ENCODE measurements around the gene OBSCN.

- TF ChIP-seq EZH2phosphoT487 (IDR thresholded peaks at IDR 0.05; ENCODE audit: borderline replicate concordance), result no peak
- TF ChIP-seq, protein P1, sequence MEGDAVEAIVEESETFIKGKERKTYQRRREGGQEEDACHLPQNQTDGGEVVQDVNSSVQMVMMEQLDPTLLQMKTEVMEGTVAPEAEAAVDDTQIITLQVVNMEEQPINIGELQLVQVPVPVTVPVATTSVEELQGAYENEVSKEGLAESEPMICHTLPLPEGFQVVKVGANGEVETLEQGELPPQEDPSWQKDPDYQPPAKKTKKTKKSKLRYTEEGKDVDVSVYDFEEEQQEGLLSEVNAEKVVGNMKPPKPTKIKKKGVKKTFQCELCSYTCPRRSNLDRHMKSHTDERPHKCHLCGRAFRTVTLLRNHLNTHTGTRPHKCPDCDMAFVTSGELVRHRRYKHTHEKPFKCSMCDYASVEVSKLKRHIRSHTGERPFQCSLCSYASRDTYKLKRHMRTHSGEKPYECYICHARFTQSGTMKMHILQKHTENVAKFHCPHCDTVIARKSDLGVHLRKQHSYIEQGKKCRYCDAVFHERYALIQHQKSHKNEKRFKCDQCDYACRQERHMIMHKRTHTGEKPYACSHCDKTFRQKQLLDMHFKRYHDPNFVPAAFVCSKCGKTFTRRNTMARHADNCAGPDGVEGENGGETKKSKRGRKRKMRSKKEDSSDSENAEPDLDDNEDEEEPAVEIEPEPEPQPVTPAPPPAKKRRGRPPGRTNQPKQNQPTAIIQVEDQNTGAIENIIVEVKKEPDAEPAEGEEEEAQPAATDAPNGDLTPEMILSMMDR (conservative IDR thresholded peaks at IDR 0.05; ENCODE audit: low read length), result no peak
Measured at GRCh38 chr1:228370941-228371740, 163.3 kb downstream of the OBSCN start.
